ENCODE results near the gene CECR2. TPM values are rescaled to one million over a fixed set of nuclear protein-coding genes. Genes with fewer than 3 reads are reported as not detected.

The CECR2 gene
- total RNA-seq, 1 experiment from 2014 or later: not detected

GRCh38 chr22:17489101-17489500, 119.8 kb downstream of the CECR2 start:
- Histone ChIP-seq H3K4me3 (ENCODE audit: low read length) (no peak overlapping the region), H3K9me2 (replicated peaks; ENCODE audit: low read length) (no peaks in the 10 kb centered on the region), H3K9me3 (ENCODE audit: low read length) (no peaks in the 10 kb centered on the region), H3K27ac (ENCODE audit: low read length) (no peak overlapping the region), H3K9ac (ENCODE audit: low read length) (no peak overlapping the region), H3K36me3 (ENCODE audit: low read depth, low read length) (no peaks in the 10 kb centered on the region), H3K79me2 (ENCODE audit: low read length) (no peaks in the 10 kb centered on the region), H2AFZ (ENCODE audit: low read length) (no peak overlapping the region), H3K4me1 (ENCODE audit: insufficient read depth, low read length) (no peaks in the 10 kb centered on the region), H4K20me1 (ENCODE audit: low read length) (no peaks in the 10 kb centered on the region), H3K4me2 (ENCODE audit: low read length) (no peak overlapping the region), H3K27me3 (ENCODE audit: low read length) (peaks cover 42% of the 10 kb centered on the region), H3F3A (ENCODE audit: low read length, unreplicated experiment) (no peaks in the 10 kb centered on the region)
- intact Hi-C loops (cut with micrococcal nuclease): no loop called here
- ChIA-PET CTCF (no interaction called here), POLR2A (ENCODE audit: unreplicated experiment) (interaction anchor here (0.7 kb wide), 1 partner anchor 67 kb away, joined by 4 read pairs; no protein-coding TSS in a partner anchor)
- BruUV-seq (replicated peaks): no TSS peak
- no peak for TF ChIP-seq EZH2 (IDR thresholded peaks at IDR 0.05; ENCODE audit: low read length, unreplicated experiment)
- no peak for TF ChIP-seq CTCF (conservative IDR thresholded peaks at IDR 0.05; ENCODE audit: low read depth, low read length)
- no peak for TF ChIP-seq EZH2phosphoT487 (IDR thresholded peaks at IDR 0.05; ENCODE audit: borderline replicate concordance, low read length)
- DNase-seq: no peak
- no peak for ATAC-seq

- ATAC-seq (no peak), DNase-seq (no peak)
- no peak overlapping the region for H3K27ac ChIP-seq (ENCODE audit: low read length)
- POLR2A ChIA-PET (ENCODE audit: unreplicated experiment): no interaction called here
- H3K4me1 ChIP-seq (ENCODE audit: insufficient read depth, low read length): no peaks in the 10 kb centered on the region
- no peaks in the 10 kb centered on the region for H3K9me2 ChIP-seq (replicated peaks; ENCODE audit: low read length)
- no peaks in the 10 kb centered on the region for H3K36me3 ChIP-seq (ENCODE audit: low read depth, low read length)
- intact Hi-C loops (cut with micrococcal nuclease): no loop called here
- H3F3A ChIP-seq (ENCODE audit: low read length, unreplicated experiment): no peaks in the 10 kb centered on the region
- H3K27me3 ChIP-seq (ENCODE audit: low read length): peaks cover 27% of the 10 kb centered on the region
- no peak overlapping the region for H2AFZ ChIP-seq (ENCODE audit: low read length)
- BruUV-seq (replicated peaks): no TSS peak
- no peaks in the 10 kb centered on the region for H3K79me2 ChIP-seq (ENCODE audit: low read length)
- TF ChIP-seq CTCF (conservative IDR thresholded peaks at IDR 0.05; ENCODE audit: low read depth, low read length): no peak
- TF ChIP-seq EZH2phosphoT487 (IDR thresholded peaks at IDR 0.05; ENCODE audit: borderline replicate concordance, low read length): no peak
- TF ChIP-seq EZH2 (IDR thresholded peaks at IDR 0.05; ENCODE audit: low read length, unreplicated experiment): no peak
- H3K4me3 ChIP-seq (ENCODE audit: low read length): no peak overlapping the region
- CTCF ChIA-PET: no interaction called here
- H3K9ac ChIP-seq (ENCODE audit: low read length): no peak overlapping the region
- H4K20me1 ChIP-seq (ENCODE audit: low read length): no peaks in the 10 kb centered on the region
- H3K4me2 ChIP-seq (ENCODE audit: low read length): no peak overlapping the region
- no peaks in the 10 kb centered on the region for H3K9me3 ChIP-seq (ENCODE audit: low read length)
These were observed 121.9 kb downstream of the CECR2 start for GRCh38 chr22:17491090-17491640.

GRCh38 chr22:17492247-17492646, 123.0 kb downstream of the CECR2 start:
- H3K4me3 ChIP-seq (ENCODE audit: low read length): no peak overlapping the region
- H3K9me3 ChIP-seq (ENCODE audit: low read length): no peaks in the 10 kb centered on the region
- no peaks in the 10 kb centered on the region for H3K79me2 ChIP-seq (ENCODE audit: low read length)
- H2AFZ ChIP-seq (ENCODE audit: low read length): no peak overlapping the region
- no peak overlapping the region for H3K4me2 ChIP-seq (ENCODE audit: low read length)
- no peak for ATAC-seq
- H3K36me3 ChIP-seq (ENCODE audit: low read depth, low read length): no peaks in the 10 kb centered on the region
- H3K9me2 ChIP-seq (replicated peaks; ENCODE audit: low read length): no peaks in the 10 kb centered on the region
- H3K9ac ChIP-seq (ENCODE audit: low read length): no peak overlapping the region
- intact Hi-C loops (cut with micrococcal nuclease): no loop called here
- no peak overlapping the region for H3K27ac ChIP-seq (ENCODE audit: low read length)
- peaks cover 24% of the 10 kb centered on the region for H3K27me3 ChIP-seq (ENCODE audit: low read length)
- ChIA-PET POLR2A (ENCODE audit: unreplicated experiment) (no interaction called here), CTCF (no interaction called here)
- H3K4me1 ChIP-seq (ENCODE audit: insufficient read depth, low read length): no peaks in the 10 kb centered on the region
- no peaks in the 10 kb centered on the region for H3F3A ChIP-seq (ENCODE audit: low read length, unreplicated experiment)
- TF ChIP-seq CTCF (conservative IDR thresholded peaks at IDR 0.05; ENCODE audit: low read depth, low read length) (no peak), EZH2phosphoT487 (IDR thresholded peaks at IDR 0.05; ENCODE audit: borderline replicate concordance, low read length) (no peak), EZH2 (IDR thresholded peaks at IDR 0.05; ENCODE audit: low read length, unreplicated experiment) (no peak)
- DNase-seq: no peak
- no peaks in the 10 kb centered on the region for H4K20me1 ChIP-seq (ENCODE audit: low read length)
- no TSS peak for BruUV-seq (replicated peaks)
